ENCODE data around the gene BANF1.
"Not testable (repeated sequence)": the region's sequence is repeated elsewhere in the genome, so short reads cannot be mapped to it uniquely, and the experiment has no call there.

BANF1 gene

GRCh38 chr11:65978391-65979238 is 23.7 kb upstream of the BANF1 start:
- no peak for FAIRE-seq

DNA sequence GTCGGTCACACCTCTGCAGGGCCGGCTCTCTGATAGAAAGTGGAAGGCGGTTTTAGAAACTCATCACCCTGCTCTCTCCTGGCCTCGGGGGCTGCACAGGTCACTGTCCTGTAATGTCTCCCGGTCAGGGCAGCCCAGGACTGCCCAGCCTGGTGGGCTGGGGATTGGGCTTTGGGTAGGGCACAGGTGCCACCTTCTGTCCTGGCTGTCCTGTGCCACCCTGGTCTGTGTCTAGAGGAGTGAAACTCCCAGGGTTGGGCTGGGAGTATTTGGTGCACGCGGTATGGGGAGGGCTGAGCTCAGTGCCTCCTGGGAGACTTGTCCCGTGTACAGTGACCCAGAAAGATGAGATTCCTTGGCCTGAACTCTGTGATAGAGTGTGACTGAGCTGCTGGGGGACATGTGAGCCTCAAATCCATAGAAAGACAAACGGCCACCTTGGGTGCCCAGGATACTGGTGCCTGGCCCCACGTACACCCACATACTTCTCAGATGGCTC is 23.0 kb upstream of the BANF1 start:
- FAIRE-seq = no peak

DNA sequence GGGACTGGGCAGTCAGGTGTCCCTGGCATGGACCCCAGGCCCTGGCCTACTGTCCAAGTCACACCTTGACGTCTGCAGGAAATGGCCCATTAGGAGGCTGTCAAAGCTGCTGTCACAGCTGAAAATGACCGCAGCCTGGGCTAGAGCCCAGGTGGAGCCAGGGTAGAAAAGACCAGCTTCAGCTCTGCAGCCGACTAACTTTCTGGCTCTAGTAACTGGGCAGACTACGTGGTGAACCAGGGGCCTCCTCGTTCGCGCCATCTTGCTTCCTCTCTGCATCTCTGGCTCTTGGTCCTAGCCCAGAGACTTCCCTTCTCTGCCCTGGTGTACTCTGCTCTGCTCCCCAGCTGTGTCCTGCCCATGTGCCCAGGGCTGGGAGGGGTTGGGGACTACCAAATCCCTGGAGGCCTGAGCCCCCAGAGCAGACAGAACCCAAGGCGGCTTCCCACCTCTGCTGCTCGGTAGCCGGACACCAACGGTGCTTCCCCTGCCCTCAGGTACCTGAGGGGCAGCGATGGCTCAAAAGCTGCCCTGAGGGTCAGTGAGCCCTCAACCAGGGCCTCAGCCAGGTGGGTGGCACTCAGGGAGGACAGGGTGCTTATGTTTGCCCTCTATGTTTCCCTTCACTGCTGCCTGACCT is 21.1 kb upstream of the BANF1 start:
- no peak for FAIRE-seq

- no peak for FAIRE-seq
Observed at GRCh38 chr11:65981972-65982823, 20.1 kb upstream of the BANF1 start.

- FAIRE-seq = no peak
Observed at GRCh38 chr11:65982824-65983588, 19.3 kb upstream of the BANF1 start.

- FAIRE-seq = no peak
Observed at GRCh38 chr11:65983589-65983987, 18.7 kb upstream of the BANF1 start.

DNA sequence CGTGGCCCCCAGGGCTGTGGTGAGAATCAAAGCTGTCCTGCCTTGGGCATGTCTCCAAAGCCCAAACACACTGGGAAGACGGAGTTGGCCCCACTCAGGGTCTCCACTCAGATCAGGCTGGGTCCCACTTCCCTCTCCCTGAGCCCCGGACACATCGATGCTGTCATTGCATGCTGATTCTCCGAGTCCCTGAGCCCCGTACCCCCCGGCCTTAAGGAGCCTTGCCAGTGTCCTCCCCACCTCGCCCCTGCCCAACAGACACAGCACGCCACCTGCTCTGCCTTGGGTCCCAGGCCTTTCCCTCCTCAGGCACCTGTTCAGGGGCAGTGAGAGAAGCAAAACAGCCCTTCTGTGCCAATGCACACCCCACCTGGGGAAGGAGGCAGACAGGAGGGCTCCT is 15.0 kb upstream of the BANF1 start:
- FAIRE-seq = no peak

DNA sequence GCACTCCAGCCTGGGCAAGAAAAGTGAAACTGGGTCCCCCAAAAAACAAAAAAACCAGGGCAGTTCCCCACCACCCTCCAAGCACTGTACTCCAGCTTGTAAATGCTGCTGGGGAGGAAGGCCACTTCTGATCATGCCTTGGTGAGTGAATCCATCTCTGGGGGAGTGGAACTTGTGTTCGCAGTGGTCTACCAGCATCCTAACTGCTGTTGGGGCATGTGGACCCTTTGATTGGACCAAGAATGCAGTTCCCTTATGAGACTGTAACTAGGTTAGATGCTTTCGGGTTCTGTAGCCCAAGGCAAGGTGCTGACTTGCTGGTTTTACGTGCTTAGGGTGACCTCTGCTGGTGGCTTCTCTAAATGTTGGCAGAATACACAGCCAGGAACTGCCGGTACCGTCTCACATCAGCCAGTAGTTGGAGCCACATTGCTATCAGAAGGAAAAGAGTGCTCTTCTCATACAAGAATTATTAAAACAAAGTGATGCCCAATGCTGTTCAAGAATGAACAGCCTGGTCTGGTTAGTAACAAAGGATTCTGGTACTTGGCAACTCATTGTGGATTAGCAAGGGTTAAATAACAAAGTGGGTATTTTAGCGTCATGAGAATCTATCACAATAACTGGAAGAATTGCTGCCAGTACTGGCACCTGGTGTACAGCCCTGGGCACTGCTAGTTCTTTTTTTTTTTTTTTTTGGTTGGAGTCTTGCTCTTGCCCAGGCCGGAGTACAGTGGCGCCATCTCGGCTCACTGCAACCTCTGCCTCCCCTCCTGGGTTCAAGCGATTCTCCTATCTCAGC is 13.3 kb upstream of the BANF1 start:
- peak; percentile 98 for FAIRE-seq

GRCh38 chr11:65992056-65992455 is 10.2 kb upstream of the BANF1 start:
- FAIRE-seq = no peak

DNA sequence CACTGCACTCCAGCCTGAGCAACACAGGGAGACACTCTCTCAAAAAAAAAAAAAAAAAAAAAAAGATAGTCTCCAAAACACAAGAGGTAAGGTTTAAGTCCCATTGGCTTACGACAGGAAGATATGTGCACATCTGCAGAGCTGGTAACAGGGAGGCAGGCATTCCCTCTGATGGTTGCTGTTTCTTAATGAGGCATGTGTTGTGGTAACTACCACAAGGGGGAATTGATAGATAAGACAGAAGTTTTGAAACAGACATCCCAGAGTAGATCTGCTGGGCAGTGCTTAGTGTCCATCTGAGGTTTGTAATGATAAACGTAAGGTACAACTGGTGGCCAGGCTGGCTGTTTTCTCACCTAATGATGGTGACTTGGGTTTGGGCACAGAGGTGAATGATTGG is 5.0 kb upstream of the BANF1 start:
- FAIRE-seq = no peak

- no peak for FAIRE-seq
Observed at GRCh38 chr11:66002648-66003225, 434 bp downstream of the BANF1 start.

GRCh38 chr11:66003291-66003690 is 988 bp downstream of the BANF1 start:
- FAIRE-seq = no peak

DNA sequence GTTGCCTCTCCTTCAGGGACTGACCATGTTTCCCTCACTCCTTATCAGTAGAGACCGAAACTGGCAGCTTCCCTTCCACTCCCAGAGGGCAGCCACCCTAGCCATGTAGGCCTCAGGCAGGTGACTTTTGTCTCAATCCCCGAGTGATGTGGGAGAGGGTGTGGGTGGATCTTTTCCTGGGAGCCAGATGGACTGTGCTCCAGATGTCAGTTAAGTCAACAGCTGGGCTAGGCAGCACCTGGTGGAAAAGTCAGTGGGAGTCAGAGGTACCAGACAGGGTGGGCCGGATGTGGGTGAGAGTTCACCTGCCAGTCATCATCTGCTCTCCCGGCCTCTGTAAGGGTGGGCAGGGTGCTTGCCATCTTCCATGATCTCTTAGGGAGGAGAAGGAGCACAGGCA is 1.9 kb downstream of the BANF1 start:
- FAIRE-seq = no peak

DNA sequence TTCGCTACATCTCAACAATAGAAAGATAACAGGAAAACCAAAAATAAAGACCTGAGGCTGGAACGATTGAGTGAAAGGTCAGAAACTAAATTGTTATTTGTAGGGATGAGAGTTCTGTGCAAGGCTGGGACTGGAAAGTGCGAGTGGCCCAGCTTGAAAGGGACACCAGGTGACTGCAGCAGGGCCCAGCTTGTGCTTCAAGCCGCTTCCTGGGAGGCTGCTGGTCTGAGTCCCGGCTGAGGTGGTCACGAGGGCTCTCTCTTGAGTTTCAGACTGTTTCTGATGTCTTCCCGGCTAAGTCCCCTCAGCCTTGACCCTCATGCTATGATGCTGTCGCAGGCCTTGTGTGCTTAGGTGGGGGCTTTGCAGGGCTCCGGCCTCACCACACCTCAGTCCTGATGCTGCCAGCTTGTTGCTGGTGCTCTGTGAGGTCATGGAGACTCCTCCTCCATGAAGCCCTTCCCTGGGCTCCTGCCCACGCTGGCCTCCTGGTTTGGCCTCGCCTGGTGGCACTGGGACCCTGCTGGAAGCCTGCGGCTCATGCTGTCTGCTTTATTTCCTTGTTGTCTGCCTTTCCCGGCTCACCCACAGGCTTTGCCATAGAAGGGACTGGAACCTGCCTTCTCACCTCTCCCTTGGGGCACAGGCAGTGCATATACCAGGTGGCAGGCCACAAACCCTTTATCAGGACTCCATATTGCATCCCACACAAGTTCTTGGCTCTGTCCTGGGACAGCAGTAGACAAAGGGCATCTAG is 4.0 kb downstream of the BANF1 start:
- no peak for FAIRE-seq

GRCh38 chr11:66006891-66007176 is 4.5 kb downstream of the BANF1 start:
- FAIRE-seq = no peak

DNA sequence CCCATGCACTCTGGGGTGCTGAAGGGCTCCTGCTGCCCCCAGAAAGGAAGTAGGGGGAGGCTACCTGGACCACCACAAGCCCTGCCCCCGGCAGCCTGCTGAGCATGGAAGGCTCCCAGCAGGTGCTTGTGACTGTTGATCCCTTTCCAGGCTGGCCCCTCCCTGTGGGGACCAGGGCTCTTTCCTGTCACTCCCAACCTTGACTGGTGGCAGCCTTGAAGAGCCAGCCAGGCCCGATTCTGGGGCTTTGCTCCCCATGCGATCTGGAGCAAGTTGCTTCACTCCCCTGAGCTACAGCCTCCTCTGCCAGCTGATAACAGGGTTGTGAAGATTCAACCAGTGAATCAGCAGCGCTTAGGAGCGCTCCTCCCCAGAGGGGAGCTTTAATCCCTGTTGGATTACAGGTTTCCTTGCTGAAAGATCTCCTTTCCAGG is 4.9 kb downstream of the BANF1 start:
- no peak for FAIRE-seq

DNA sequence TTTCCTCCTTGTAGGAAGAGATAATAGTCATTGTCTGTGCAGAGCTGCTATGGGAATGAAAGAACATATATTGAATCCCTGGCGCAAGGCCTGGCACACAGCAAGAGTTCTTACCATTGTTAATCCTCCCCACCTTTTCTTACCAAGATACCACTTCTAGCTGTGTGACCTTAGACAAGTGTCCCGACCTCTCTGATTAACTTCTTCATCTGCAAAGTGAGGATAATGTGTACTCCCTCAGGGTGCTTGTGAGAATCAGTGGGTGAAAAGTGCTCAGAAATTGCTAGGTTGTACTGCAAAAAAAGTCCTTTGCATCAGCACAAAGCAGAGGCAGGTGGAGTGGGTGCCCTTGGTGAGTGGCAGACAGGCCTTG is 5.8 kb downstream of the BANF1 start:
- FAIRE-seq = no peak

DNA sequence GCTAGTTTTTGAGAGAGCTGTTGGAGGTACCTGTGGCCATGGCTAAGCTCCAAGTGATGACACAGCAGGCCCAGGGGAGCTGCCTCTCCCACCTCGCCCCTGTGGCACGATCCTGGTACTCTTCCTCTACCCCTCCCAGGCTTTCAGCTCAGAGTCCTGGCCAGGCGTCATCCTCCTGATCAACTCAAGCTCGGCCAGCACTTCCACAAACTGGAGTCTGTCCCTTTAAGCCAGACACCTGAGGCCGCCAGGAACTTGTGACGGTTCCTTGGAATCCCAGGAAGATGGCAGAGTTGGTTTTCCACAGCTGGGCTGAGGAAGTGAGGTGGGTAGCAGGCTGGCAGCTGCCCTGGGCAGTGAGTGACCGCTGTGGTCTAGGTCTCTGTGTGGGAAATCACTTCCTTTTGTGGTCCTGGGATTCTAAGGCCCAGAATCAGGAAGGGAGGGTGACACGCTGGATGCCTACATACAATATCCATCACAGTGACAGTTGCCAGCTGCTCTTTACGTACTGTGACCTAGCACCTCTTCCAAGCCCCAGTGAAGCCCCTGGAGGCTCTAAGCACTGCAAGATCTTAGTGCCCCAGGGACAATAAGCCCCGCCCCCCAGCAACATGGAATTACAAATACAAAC is 6.3 kb downstream of the BANF1 start:
- FAIRE-seq = no peak

DNA sequence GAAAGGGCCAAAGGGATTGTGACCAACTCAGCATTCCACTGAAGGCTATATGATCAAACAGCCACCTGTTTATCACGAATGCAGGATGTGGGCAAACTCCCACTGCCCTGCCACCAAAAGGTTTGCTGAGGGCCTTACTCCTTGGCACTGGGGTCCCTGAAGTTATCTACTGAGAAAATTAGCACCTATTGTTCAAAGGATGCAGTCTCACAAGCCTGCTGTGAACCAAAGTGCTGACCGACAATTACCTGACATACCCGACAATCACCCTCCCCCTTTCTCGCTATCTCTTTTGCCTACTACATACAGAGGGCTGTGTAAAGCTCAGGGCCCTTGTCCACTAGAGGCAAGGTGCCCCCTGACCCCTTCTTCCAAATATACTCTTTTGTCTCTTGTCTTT is 7.7 kb downstream of the BANF1 start:
- not testable (repeated sequence) for FAIRE-seq

DNA sequence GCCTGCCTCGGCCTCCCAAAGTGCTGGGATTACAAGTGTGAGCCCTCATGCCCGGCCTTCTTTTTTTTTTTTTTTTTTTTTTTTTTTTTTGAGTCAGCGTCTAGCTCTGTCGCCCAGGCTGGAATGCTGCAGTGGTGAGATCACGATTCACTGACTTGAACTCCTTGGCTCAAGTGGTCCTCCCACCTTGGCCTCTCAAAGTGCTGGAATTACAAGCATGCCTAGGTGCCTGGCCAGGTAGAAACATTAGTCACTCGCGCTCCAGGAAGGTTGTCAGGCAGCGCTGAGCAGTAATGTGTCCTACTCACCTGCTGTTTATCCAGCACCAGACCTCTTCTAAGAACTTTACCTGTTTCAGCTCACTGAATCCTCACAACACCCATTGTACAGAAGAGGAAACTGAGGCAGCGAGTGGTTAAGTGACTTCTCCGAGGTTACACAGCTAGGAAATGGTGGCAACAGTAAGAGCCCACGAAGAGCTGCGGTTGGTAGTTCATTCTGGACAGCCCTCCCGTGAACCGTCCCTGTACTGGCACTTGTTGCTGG is 9.0 kb downstream of the BANF1 start:
- FAIRE-seq = no peak
